Prostate gland (tissue), 2 donors: ENCODE measurements around the gene MAP3K15.

Source experiments
- CTCF ChIP-seq, 4 experiments: fragments of 200-600 bp in 2 of 4; fragments of 450-650 bp in 2 of 4; sonication (generic) in 2 of 4; IDR thresholded peaks; 1 replicate in 3 of 4; 2 replicates in 1 of 4; pipeline ENCODE4 v1.5.1; 2016 to 2019; ENCODE audit warnings: antibody characterized with exemption in 4 of 4, mild to moderate bottlenecking in 2 of 4, moderate library complexity in 2 of 4
- POLR2A ChIP-seq: fragments of 450-650 bp; IDR thresholded peaks from one replicate; pipeline ENCODE4 v1.6.1; 2016; ENCODE audit warnings: antibody characterized with exemption, mild to moderate bottlenecking

- TF ChIP-seq CTCF (IDR thresholded peaks at IDR 0.05) (no peak), POLR2A (no peak)
Observed at GRCh38 chrX:19543951-19544381, 28.7 kb upstream of the MAP3K15 start.
